Activated naive CD4-positive, alpha-beta T cell treated with anti-CD3 and anti-CD28 coated beads, Interleukin-2, amount 50 U/mL, for 72 hours (primary cell): ENCODE measurements around the gene PCDHB12. TPM values are rescaled to one million over a fixed set of nuclear protein-coding genes. Genes with fewer than 3 reads are reported as not detected.
"Not testable (repeated sequence)": the region's sequence is repeated elsewhere in the genome, so short reads cannot be mapped to it uniquely, and the experiment has no call there.

Source experiments
- ATAC-seq, 2 donors: fragments of 150-1000 bp; cut with Tn5 transposase; 2 replicates each; pipeline ENCODE4 v1.10.0; 2021; ENCODE audit warnings: mild to moderate bottlenecking in 2 of 2, moderate library complexity in 2 of 2
- DNase-seq, 2 donors: peaks; one replicate each; pipeline ENCODE4 v3.0.0; 2021 to 2022; ENCODE audit warnings: low spot score in 2 of 2
- H3K27ac Mint-ChIP-seq, 2 donors: one replicate each; pipeline ENCODE4 v1.8.0; 2022; ENCODE audit warnings: mild to moderate bottlenecking in 2 of 2, mixed read lengths in 2 of 2
- H3K36me3 Mint-ChIP-seq, 2 donors: one replicate each; pipeline ENCODE4 v1.8.0; 2022; ENCODE audit warnings: mixed read lengths in 2 of 2
- H3K9me3 Mint-ChIP-seq, 2 donors: one replicate each; pipeline ENCODE4 v1.8.0; 2022; ENCODE audit warnings: mixed read lengths in 2 of 2
- total RNA-seq, 2 donors: library from RNA; stranded (reverse); gene quantifications; one replicate each; pipeline ENCODE4 v1.2.3, GENCODE V29; 2022

Gene PCDHB12
- total RNA-seq, 2 donors from 2014 or later: not detected

DNA sequence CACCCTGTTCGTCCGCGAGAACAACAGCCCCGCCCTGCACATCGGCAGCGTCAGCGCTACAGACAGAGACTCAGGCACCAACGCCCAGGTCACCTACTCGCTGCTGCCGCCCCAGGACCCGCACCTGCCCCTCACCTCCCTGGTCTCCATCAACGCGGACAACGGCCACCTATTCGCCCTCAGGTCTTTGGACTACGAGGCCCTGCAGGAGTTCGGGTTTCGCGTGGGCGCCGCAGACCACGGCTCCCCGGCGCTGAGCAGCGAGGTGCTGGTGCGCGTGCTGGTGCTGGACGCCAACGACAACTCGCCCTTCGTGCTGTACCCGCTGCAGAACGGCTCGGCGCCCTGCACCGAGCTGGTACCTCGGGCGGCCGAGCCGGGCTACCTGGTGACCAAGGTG lies 27.4 kb downstream of the PCDHB12 start:
- peaks cover 33 to 51% of the 10 kb centered on the region in 2 donors for H3K9me3 Mint-ChIP-seq
- not testable (repeated sequence) for H3K27ac Mint-ChIP-seq, ATAC-seq, DNase-seq
- H3K36me3 Mint-ChIP-seq: peaks cover 41 to 67% of the 10 kb centered on the region in 2 donors

- Mint-ChIP-seq H3K27ac (no peak overlapping the region), H3K9me3 (peaks cover 33 to 56% of the 10 kb centered on the region in 2 donors)
- DNase-seq: no peak
These were observed 28.2 kb downstream of the PCDHB12 start for GRCh38 chr5:141236516-141237313.

GRCh38 chr5:141241496-141241895 lies 33.0 kb downstream of the PCDHB12 start:
- H3K36me3 Mint-ChIP-seq: peaks cover 66 to 75% of the 10 kb centered on the region in 2 donors
- DNase-seq: no peak
- H3K9me3 Mint-ChIP-seq: peaks cover 46 to 62% of the 10 kb centered on the region in 2 donors
- H3K27ac Mint-ChIP-seq: no peak overlapping the region
- ATAC-seq: no peak

More at GRCh38 chr5:141236516-141237313, 28.2 kb downstream of the PCDHB12 start:
- no peak for ATAC-seq
- H3K36me3 Mint-ChIP-seq: peaks cover 46 to 68% of the 10 kb centered on the region in 2 donors

GRCh38 chr5:141245250-141245717 lies 36.8 kb downstream of the PCDHB12 start, which contains the start of gene PCDHB15:
PCDHB15 (plus strand) TSS chr5:141245395; CDS start chr5:141245579, 184 bp downstream.
- ATAC-seq: no peak
- Mint-ChIP-seq H3K9me3 (peaks cover 47 to 61% of the 10 kb centered on the region in 2 donors), H3K36me3 (peaks cover 63 to 78% of the 10 kb centered on the region in 2 donors), H3K27ac (no peak within 1 kb of the TSS)
- DNase-seq: no peak

- ATAC-seq, DNase-seq, H3K27ac Mint-ChIP-seq: not testable (repeated sequence)
- Mint-ChIP-seq H3K9me3 (peaks cover 39 to 47% of the 10 kb centered on the region in 2 donors), H3K36me3 (peaks cover 55 to 61% of the 10 kb centered on the region in 2 donors)
These were observed 38.5 kb downstream of the PCDHB12 start for GRCh38 chr5:141246971-141247370.

DNA sequence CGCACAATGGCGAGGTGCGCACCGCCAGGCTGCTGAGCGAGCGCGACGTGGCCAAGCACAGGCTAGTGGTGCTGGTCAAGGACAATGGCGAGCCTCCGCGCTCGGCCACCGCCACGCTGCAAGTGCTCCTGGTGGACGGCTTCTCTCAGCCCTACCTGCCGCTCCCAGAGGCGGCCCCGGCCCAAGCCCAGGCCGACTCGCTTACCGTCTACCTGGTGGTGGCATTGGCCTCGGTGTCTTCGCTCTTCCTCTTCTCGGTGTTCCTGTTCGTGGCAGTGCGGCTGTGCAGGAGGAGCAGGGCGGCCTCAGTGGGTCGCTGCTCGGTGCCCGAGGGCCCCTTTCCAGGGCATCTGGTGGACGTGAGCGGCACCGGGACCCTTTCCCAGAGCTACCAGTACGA lies 38.9 kb downstream of the PCDHB12 start:
- Mint-ChIP-seq H3K36me3 (peaks cover 51 to 59% of the 10 kb centered on the region in 2 donors), H3K9me3 (peaks cover 38 to 46% of the 10 kb centered on the region in 2 donors)
- not testable (repeated sequence) for ATAC-seq, DNase-seq, H3K27ac Mint-ChIP-seq

GRCh38 chr5:141250576-141250975 lies 42.1 kb downstream of the PCDHB12 start:
- H3K9me3 Mint-ChIP-seq: peaks cover 32 to 49% of the 10 kb centered on the region in 2 donors
- H3K27ac Mint-ChIP-seq: no peak overlapping the region

DNA sequence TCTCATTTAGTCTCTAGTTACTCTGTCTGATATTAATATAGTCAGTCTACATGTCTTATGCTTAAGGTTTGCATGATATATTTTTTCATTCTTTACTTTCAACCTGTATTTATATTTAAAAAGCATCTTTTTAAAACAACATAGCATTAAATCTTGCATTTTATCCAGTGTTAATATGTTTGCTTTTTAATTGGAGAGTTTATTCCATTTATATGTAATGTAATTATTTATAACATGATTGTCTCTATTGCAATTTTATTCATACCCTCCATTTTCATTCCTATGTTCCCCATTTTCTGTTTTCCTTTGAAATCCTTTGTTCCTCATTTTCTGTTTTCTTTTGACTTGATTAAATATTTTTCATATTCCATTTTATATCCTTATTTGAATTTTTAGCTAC lies 49.9 kb downstream of the PCDHB12 start:
- H3K9me3 Mint-ChIP-seq: peaks cover 47 to 58% of the 10 kb centered on the region in 2 donors
- ATAC-seq: no peak
- peaks cover 53 to 54% of the 10 kb centered on the region in 2 donors for H3K36me3 Mint-ChIP-seq

More at GRCh38 chr5:141250576-141250975, 42.1 kb downstream of the PCDHB12 start:
- no peak for ATAC-seq
- no peak for DNase-seq
- peaks cover 38 to 49% of the 10 kb centered on the region in 2 donors for H3K36me3 Mint-ChIP-seq

DNA sequence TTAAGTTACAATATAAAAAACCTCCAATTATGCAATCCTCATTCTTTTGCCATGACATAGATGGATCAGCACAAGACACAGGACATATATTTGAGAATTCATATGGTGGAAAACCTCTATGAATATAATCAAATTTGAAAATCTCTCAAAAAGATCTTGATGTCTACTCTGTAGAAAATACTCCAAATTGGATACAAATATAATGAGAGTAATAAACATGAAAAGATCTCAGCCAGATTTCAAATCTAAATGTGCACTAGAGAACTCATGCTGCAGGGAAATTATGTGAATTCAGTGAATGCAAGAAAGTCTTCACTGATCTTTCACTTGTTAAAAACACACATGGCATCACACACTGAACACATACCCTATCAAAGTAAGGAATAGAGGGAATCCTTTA lies 50.4 kb downstream of the PCDHB12 start:
- Mint-ChIP-seq H3K9me3 (peaks cover 49 to 56% of the 10 kb centered on the region in 2 donors), H3K27ac (no peak overlapping the region), H3K36me3 (peaks cover 53 to 56% of the 10 kb centered on the region in 2 donors)
- DNase-seq (no peak), ATAC-seq (no peak)

More for the DNA sequence above, 49.9 kb downstream of the PCDHB12 start:
- H3K27ac Mint-ChIP-seq: no peak overlapping the region
- no peak for DNase-seq

DNA sequence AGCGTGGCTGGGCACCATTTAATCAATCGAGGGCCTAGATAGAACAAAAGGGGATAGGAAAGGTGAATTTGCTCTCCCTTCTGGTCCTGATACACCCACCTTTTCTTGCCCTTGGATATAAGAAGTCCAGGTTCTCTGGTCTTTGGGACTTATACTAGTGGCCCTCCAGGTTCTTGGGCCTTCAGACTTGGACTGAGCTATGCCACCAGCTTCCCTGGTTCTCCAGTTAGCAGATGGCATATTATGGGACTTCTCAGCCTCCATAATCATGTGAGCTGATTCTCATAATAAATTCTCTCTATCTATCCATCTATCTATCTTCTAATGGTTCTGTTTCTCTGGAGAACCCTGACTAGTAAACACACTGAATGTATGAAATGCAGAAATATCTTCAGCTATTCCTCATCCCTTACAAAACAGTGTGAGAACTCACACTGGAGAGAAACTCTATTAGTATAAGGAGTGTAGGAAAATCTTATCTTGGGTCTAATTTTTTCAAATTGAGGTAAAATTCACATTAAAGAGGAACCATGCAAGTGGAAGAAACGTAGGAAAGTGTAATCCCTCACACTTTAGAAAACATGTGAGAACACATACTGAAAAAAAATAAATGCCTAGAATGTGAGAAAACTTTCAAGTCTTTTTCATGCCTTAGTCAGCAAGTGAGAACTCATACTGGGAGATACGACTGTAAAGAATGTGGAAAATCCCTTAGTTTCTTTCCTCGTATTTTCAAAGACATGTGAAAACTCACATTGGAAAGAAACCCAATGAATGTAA lies 52.1 kb downstream of the PCDHB12 start:
- no peak for DNase-seq
- Mint-ChIP-seq H3K9me3 (peaks cover 43 to 47% of the 10 kb centered on the region in 2 donors), H3K36me3 (peaks cover 62 to 67% of the 10 kb centered on the region in 2 donors), H3K27ac (no peak overlapping the region)
- ATAC-seq: no peak

GRCh38 chr5:141261238-141261546 lies 52.7 kb downstream of the PCDHB12 start:
- H3K9me3 Mint-ChIP-seq: peaks cover 46 to 51% of the 10 kb centered on the region in 2 donors
- no peak for DNase-seq

More at GRCh38 chr5:141261238-141261546, 52.7 kb downstream of the PCDHB12 start:
- Mint-ChIP-seq H3K27ac (no peak overlapping the region), H3K36me3 (peaks cover 66 to 68% of the 10 kb centered on the region in 2 donors)
- no peak for ATAC-seq

Other genes starting within 250 kb of the PCDHB12 start
- not detected for gene PCDHAC2, start 242.2 kb upstream of the PCDHB12 start, total RNA-seq
- not detected for gene PCDHB1, start 157.3 kb upstream of the PCDHB12 start, total RNA-seq
- gene PCDHB2, start 114.1 kb upstream of the PCDHB12 start, total RNA-seq: not detected
- not detected for gene PCDHB3, start 108.2 kb upstream of the PCDHB12 start, total RNA-seq
- gene PCDHB4, start 86.9 kb upstream of the PCDHB12 start, total RNA-seq: not detected
- under 1 TPM in 1 of 2 donors, not detected in 1; 0.08 TPM for gene PCDHB5, start 73.5 kb upstream of the PCDHB12 start, total RNA-seq
- not detected for gene PCDHB6, start 58.7 kb upstream of the PCDHB12 start, total RNA-seq
- not detected for gene PCDHB7, start 36.1 kb upstream of the PCDHB12 start, total RNA-seq
- not detected for gene PCDHB8, start 30.9 kb upstream of the PCDHB12 start, total RNA-seq
- not detected for gene PCDHB16, start 26.3 kb upstream of the PCDHB12 start, total RNA-seq
- not detected for gene PCDHB9, start 21.6 kb upstream of the PCDHB12 start, total RNA-seq
- gene PCDHB10, start 16.4 kb upstream of the PCDHB12 start, total RNA-seq: not detected
- not detected for gene PCDHB11, start 9.1 kb upstream of the PCDHB12 start, total RNA-seq
- not detected for gene PCDHB13, start 5.2 kb downstream of the PCDHB12 start, total RNA-seq
- gene PCDHB14, start 14.6 kb downstream of the PCDHB12 start, total RNA-seq: not detected
- gene PCDHB15, start 36.7 kb downstream of the PCDHB12 start, total RNA-seq: not detected
- gene SLC25A2, start 95.3 kb downstream of the PCDHB12 start, total RNA-seq: under 1 TPM in 1 of 2 donors, not detected in 1; 0.23 TPM
- 10 to 100 TPM; 44.7 to 46.7 TPM for gene TAF7, start 112.1 kb downstream of the PCDHB12 start, total RNA-seq
- gene PCDHGA1, start 121.8 kb downstream of the PCDHB12 start, total RNA-seq: under 1 TPM in 1 of 2 donors, not detected in 1; 0.11 TPM
- not detected for gene PCDHGA2, start 130.0 kb downstream of the PCDHB12 start, total RNA-seq
- not detected for gene PCDHGA3, start 135.1 kb downstream of the PCDHB12 start, total RNA-seq
- gene PCDHGB1, start 141.4 kb downstream of the PCDHB12 start, total RNA-seq: not detected
- gene PCDHGA4, start 146.3 kb downstream of the PCDHB12 start, total RNA-seq: not detected
- under 1 TPM; 0.12 to 0.20 TPM for gene PCDHGB2, start 151.3 kb downstream of the PCDHB12 start, total RNA-seq
- gene PCDHGA5, start 155.4 kb downstream of the PCDHB12 start, total RNA-seq: under 1 TPM in 1 of 2 donors, not detected in 1; 0.09 TPM
- under 1 TPM; 0.09 to 0.14 TPM for gene PCDHGB3, start 161.5 kb downstream of the PCDHB12 start, total RNA-seq
- gene PCDHGA6, start 165.2 kb downstream of the PCDHB12 start, total RNA-seq: under 1 TPM; 0.08 to 0.09 TPM
- not detected for gene PCDHGA7, start 174.0 kb downstream of the PCDHB12 start, total RNA-seq
- gene PCDHGB4, start 179.0 kb downstream of the PCDHB12 start, total RNA-seq: not detected
- not detected for gene PCDHGA8, start 183.9 kb downstream of the PCDHB12 start, total RNA-seq
- under 1 TPM in 1 of 2 donors, not detected in 1; 0.12 TPM for gene PCDHGB5, start 189.2 kb downstream of the PCDHB12 start, total RNA-seq
- under 1 TPM in 1 of 2 donors, not detected in 1; 0.23 TPM for gene PCDHGA9, start 194.1 kb downstream of the PCDHB12 start, total RNA-seq
- gene PCDHGB6, start 199.3 kb downstream of the PCDHB12 start, total RNA-seq: under 1 TPM in 1 of 2 donors, not detected in 1; 0.08 TPM
- gene PCDHGA10, start 204.3 kb downstream of the PCDHB12 start, total RNA-seq: not detected
- under 1 TPM in 1 of 2 donors, not detected in 1; 0.08 TPM for gene PCDHGB7, start 209.0 kb downstream of the PCDHB12 start, total RNA-seq
- under 1 TPM; 0.09 to 0.14 TPM for gene PCDHGA11, start 212.3 kb downstream of the PCDHB12 start, total RNA-seq
- under 1 TPM; 0.10 to 0.16 TPM for gene PCDHGA12, start 221.8 kb downstream of the PCDHB12 start, total RNA-seq